PC-3 (cell line): ENCODE data around the gene EPHA3.

Experiments used
- CTCF ChIP-seq: fragments of 300-600 bp; sonication (generic); conservative IDR thresholded peaks from 2 replicates; pipeline ENCODE4 v1.5.1; 2017; ENCODE audit warnings: antibody characterized with exemption, low read depth, mild to moderate bottlenecking, low read length
- EZH2 ChIP-seq: fragments of 300-600 bp; sonication (generic); IDR thresholded peaks from one replicate; pipeline ENCODE4 v1.6.1; 2017; ENCODE audit warnings: antibody characterized with exemption, mild to moderate bottlenecking, low read length; ENCODE audit not compliant: unreplicated experiment

GRCh38 chr3:89411201-89411600 lies 303.8 kb downstream of the EPHA3 start:
- TF ChIP-seq CTCF (no peak), EZH2 (no peak)
